Measurements from ENCODE around the gene CAB39L. TPM values are rescaled to one million over a fixed set of nuclear protein-coding genes. Genes with fewer than 3 reads are reported as not detected.

The CAB39L gene
- polyA plus RNA-seq, 1 of the 3 experiments (the other 2 are of a cell fraction): 2.6 TPM

- Histone ChIP-seq H3K4me3 (ENCODE audit: low read depth in 2 of 2, low read length in 1 of 2) (no peak overlapping the region), H3K36me3 (replicated peaks in 1 of 2; ENCODE audit: control insufficient read depth in 1 of 2, insufficient read depth in 2 of 2, low read length in 1 of 2) (peaks cover 37 to 70% of the 10 kb centered on the region in 2 experiments), H2AFZ (ENCODE audit: low read depth) (no peak overlapping the region), H3K9me3 (no peaks in the 10 kb centered on the region), H3K27me3 (ENCODE audit: insufficient read depth) (no peaks in the 10 kb centered on the region), H4K20me1 (ENCODE audit: insufficient read depth) (no peaks in the 10 kb centered on the region), H3F3A (replicated peaks; ENCODE audit: insufficient read depth) (no peaks in the 10 kb centered on the region), H3K9ac (no peak overlapping the region), H3K4me2 (no peak overlapping the region), H3K79me2 (ENCODE audit: insufficient read depth) (no peaks in the 10 kb centered on the region), H3K27ac (ENCODE audit: low read depth in 2 of 2, low read length in 1 of 2) (no peak overlapping the region), H3K9me2 (no peaks in the 10 kb centered on the region), H3K4me1 (ENCODE audit: control insufficient read depth in 1 of 2, insufficient read depth in 2 of 2, low read depth in 1 of 2, low read length in 1 of 2) (no peaks in the 10 kb centered on the region)
- 86% methylated on average over 5 of the region's 5 CpGs for WGBS (ENCODE audit: low lambda C conversion rate)
- POLR2A ChIA-PET: no interaction called here
- CTCF ChIA-PET: interaction anchor here (0.6 kb wide), 1 partner anchor 845 kb away, joined by 3 read pairs; no protein-coding TSS in a partner anchor
- DNase-seq: no peak
- TF ChIP-seq RCOR1 (IDR thresholded peaks at IDR 0.05; ENCODE audit: low read length): no peak
- no peak for TF ChIP-seq GATA2 (CRISPR knock-in tag; IDR thresholded peaks at IDR 0.05)
- no peak for TF ChIP-seq EZH2phosphoT487 (IDR thresholded peaks at IDR 0.05; ENCODE audit: borderline replicate concordance, low read depth)
- no peak for TF ChIP-seq RFX5 (IDR thresholded peaks at IDR 0.05; ENCODE audit: low read length)
- no peak for TF ChIP-seq PBX3 (IDR thresholded peaks at IDR 0.05)
- TF ChIP-seq IRF3 (IDR thresholded peaks at IDR 0.05; ENCODE audit: low read depth, low read length): no peak
- TF ChIP-seq RXRA (IDR thresholded peaks at IDR 0.05; ENCODE audit: borderline replicate concordance, low read depth): no peak
Observed at GRCh38 chr13:49481788-49482187, 37.9 kb upstream of the CAB39L start.

GRCh38 chr13:49476529-49476928 lies 32.7 kb upstream of the CAB39L start:
- Histone ChIP-seq H3K4me3 (ENCODE audit: low read depth in 2 of 2, low read length in 1 of 2) (no peak overlapping the region), H3F3A (replicated peaks; ENCODE audit: insufficient read depth) (no peaks in the 10 kb centered on the region), H3K36me3 (replicated peaks in 1 of 2; ENCODE audit: control insufficient read depth in 1 of 2, insufficient read depth in 2 of 2, low read length in 1 of 2) (peaks cover 39 to 52% of the 10 kb centered on the region in 2 experiments), H3K4me2 (no peak overlapping the region), H3K4me1 (ENCODE audit: control insufficient read depth in 1 of 2, insufficient read depth in 2 of 2, low read depth in 1 of 2, low read length in 1 of 2) (no peaks in the 10 kb centered on the region), H2AFZ (ENCODE audit: low read depth) (no peak overlapping the region), H3K27ac (ENCODE audit: low read depth in 2 of 2, low read length in 1 of 2) (no peak overlapping the region), H3K27me3 (ENCODE audit: insufficient read depth) (no peaks in the 10 kb centered on the region), H3K9me2 (no peaks in the 10 kb centered on the region), H3K9ac (no peak overlapping the region), H4K20me1 (ENCODE audit: insufficient read depth) (no peaks in the 10 kb centered on the region), H3K79me2 (ENCODE audit: insufficient read depth) (no peaks in the 10 kb centered on the region), H3K9me3 (no peaks in the 10 kb centered on the region)
- TF ChIP-seq NRF1 (IDR thresholded peaks at IDR 0.05; ENCODE audit: low read depth, low read length) (no peak), EZH2phosphoT487 (IDR thresholded peaks at IDR 0.05; ENCODE audit: borderline replicate concordance, low read depth) (no peak), USF1 (IDR thresholded peaks at IDR 0.05; ENCODE audit: borderline replicate concordance, low read depth) (no peak), RAD21 (IDR thresholded peaks at IDR 0.05; ENCODE audit: low read length) (no peak), GATA2 (CRISPR knock-in tag; IDR thresholded peaks at IDR 0.05) (no peak)
- ChIA-PET POLR2A (no interaction called here), CTCF (no interaction called here)
- no peak for DNase-seq
- 95% methylated on average over 7 of the region's 7 CpGs for WGBS (ENCODE audit: low lambda C conversion rate)
